Stimulated activated CD8-positive, alpha-beta memory T cell treated with anti-CD3 and anti-CD28 coated beads, Interleukin-15, amount 100 ng/mL, for 48 hours (primary cell): Measurements from ENCODE around the gene RUNX2.

Experiments used
- DNase-seq, 2 donors: peaks; one replicate each; pipeline ENCODE4 v3.0.0-alpha.2; 2020; ENCODE audit warnings: low read depth in 2 of 2

RUNX2 gene

GRCh38 chr6:45675634-45676033, 347.5 kb downstream of the RUNX2 start:
- DNase-seq: no peak

GRCh38 chr6:45676380-45676779, 348.2 kb downstream of the RUNX2 start:
- no peak for DNase-seq

GRCh38 chr6:45677381-45678284, 349.5 kb downstream of the RUNX2 start:
- peak; percentile 32 to 43 for DNase-seq

- DNase-seq: no peak
Measured at GRCh38 chr6:45678285-45678607, 350.1 kb downstream of the RUNX2 start.

GRCh38 chr6:45679163-45679562, 351.0 kb downstream of the RUNX2 start:
- no peak for DNase-seq

GRCh38 chr6:45679631-45680030, 351.5 kb downstream of the RUNX2 start:
- no peak for DNase-seq

- peak; percentile 26 to 54 for DNase-seq
Measured at GRCh38 chr6:45681860-45682511, 353.9 kb downstream of the RUNX2 start.

GRCh38 chr6:45684476-45684875, 356.3 kb downstream of the RUNX2 start:
- DNase-seq: no peak

GRCh38 chr6:45685076-45685475, 356.9 kb downstream of the RUNX2 start:
- DNase-seq: no peak

GRCh38 chr6:45686841-45687569, 358.9 kb downstream of the RUNX2 start:
- DNase-seq: no peak

GRCh38 chr6:45687570-45687969, 359.4 kb downstream of the RUNX2 start:
- DNase-seq: no peak

- no peak for DNase-seq
Measured at GRCh38 chr6:45688180-45688579, 360.1 kb downstream of the RUNX2 start.

GRCh38 chr6:45689926-45690615, 361.9 kb downstream of the RUNX2 start:
- DNase-seq: no peak

GRCh38 chr6:45690846-45691245, 362.7 kb downstream of the RUNX2 start:
- no peak for DNase-seq

- DNase-seq: no peak
Measured at GRCh38 chr6:45691426-45691825, 363.3 kb downstream of the RUNX2 start.

- DNase-seq: no peak
Measured at GRCh38 chr6:45692021-45692420, 363.9 kb downstream of the RUNX2 start.

- no peak for DNase-seq
Measured at GRCh38 chr6:45696738-45697137, 368.6 kb downstream of the RUNX2 start.

GRCh38 chr6:45697605-45698004, 369.5 kb downstream of the RUNX2 start:
- DNase-seq: no peak

GRCh38 chr6:45698046-45698445, 369.9 kb downstream of the RUNX2 start:
- DNase-seq: no peak

- no peak for DNase-seq
Measured at GRCh38 chr6:45699663-45700062, 371.5 kb downstream of the RUNX2 start.

GRCh38 chr6:45702849-45703739, 375.0 kb downstream of the RUNX2 start:
- DNase-seq: no peak
